UCSD-AML1 (cell line): ENCODE results near the gene ZGRF1.
A peak's percentile ranks its signal among the peaks of the same experiment; 100 is the strongest.
"Not testable (repeated sequence)": the region's sequence is repeated elsewhere in the genome, so short reads cannot be mapped to it uniquely, and the experiment has no call there.

Experiments
- DNase-seq: peaks from one replicate; lab custom pipeline; 2025; ENCODE audit not compliant: unreplicated experiment; lab: John Stamatoyannopoulos, UW

The ZGRF1 gene, protein sequence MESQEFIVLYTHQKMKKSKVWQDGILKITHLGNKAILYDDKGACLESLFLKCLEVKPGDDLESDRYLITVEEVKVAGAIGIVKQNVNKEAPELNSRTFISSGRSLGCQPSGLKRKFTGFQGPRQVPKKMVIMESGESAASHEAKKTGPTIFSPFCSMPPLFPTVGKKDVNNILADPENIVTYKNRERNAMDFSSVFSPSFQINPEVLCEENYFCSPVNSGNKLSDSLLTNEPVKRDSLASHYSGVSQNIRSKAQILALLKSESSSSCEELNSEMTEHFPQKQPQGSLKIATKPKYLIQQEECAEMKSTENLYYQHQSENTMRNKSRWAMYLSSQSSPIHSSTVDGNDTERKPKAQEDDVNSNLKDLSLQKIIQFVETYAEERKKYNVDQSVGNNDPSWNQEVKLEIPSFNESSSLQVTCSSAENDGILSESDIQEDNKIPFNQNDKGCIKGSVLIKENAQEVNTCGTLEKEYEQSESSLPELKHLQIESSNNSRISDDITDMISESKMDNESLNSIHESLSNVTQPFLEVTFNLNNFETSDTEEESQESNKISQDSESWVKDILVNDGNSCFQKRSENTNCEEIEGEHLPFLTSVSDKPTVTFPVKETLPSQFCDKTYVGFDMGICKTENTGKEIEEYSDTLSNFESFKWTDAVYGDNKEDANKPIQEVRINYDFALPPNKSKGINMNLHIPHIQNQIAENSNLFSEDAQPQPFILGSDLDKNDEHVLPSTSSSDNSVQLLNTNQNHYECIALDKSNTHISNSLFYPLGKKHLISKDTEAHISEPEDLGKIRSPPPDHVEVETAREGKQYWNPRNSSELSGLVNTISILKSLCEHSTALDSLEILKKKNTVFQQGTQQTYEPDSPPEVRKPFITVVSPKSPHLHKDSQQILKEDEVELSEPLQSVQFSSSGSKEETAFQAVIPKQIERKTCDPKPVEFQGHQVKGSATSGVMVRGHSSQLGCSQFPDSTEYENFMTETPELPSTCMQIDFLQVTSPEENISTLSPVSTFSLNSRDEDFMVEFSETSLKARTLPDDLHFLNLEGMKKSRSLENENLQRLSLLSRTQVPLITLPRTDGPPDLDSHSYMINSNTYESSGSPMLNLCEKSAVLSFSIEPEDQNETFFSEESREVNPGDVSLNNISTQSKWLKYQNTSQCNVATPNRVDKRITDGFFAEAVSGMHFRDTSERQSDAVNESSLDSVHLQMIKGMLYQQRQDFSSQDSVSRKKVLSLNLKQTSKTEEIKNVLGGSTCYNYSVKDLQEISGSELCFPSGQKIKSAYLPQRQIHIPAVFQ (N-terminal part only)

DNA sequence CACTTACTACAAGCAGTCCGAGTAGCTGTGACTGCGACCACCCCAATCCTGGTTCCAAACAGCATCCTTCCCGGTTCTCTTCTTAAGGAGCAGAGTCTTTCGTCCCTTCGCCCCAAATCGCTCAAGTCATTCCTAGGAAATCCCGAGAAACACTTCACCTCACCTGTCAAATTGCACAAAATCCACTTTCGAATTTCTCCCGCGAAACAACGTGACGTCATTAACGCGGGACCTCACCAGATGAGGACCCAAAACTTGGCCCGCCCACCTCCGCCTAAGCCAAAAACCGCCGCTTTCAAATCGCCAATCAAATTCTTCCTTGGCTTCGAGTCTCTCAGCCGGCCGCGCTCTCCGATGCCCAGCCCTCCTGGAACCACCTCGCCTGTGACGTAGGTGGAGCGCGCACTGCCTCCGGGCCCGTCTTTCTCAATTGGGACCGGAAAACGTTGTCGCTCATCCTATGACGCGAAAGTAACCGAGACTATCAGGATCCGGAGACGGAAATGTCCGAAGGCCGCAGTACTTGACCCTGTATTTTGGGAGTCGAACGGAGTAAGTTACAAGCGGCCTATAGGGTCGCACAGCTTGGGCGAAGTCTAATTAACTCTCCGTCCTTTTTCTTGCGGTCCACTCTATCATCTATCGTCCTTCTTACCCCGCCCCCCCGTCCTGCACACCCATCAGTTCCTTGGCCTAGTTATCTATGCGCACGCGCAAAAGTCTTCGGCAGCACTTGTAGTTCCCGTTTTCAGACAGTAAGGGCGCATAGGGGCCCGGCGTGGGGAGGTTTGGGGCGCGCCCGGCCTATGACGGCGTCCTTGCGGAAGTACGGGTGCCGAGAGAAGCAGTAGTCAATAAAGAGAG, at the start of gene ZGRF1, which contains the start of gene LARP7:
TSS of gene ZGRF1 (minus strand) at position 222 of the 864 bp plus-strand sequence. CDS start 3,733 bp downstream, outside the sequence.
TSS of gene LARP7 (plus strand) at position 456 of the 864 bp plus-strand sequence. CDS start 7,527 bp downstream, outside the sequence.
- peak; percentile 98 for DNase-seq

DNA sequence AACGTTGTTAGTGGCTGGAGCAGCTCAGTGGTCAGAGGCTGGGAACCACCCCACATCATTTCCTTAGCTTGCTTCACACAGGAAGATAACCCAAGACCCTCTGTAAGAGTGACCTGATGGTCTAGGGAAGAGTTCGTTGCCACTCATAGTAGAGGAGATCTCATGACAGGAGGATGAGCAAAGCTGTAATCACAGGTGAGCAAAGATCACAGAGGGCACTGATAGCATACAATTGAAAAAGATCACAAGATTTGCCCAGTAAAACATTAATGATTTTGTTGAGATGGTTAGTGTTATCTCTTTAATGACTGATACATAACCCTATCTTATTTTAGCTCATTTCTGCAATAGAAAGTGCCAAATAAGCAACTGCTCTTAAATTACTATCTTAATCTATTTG, 44.3 kb upstream of the ZGRF1 start:
- DNase-seq = no peak

DNA sequence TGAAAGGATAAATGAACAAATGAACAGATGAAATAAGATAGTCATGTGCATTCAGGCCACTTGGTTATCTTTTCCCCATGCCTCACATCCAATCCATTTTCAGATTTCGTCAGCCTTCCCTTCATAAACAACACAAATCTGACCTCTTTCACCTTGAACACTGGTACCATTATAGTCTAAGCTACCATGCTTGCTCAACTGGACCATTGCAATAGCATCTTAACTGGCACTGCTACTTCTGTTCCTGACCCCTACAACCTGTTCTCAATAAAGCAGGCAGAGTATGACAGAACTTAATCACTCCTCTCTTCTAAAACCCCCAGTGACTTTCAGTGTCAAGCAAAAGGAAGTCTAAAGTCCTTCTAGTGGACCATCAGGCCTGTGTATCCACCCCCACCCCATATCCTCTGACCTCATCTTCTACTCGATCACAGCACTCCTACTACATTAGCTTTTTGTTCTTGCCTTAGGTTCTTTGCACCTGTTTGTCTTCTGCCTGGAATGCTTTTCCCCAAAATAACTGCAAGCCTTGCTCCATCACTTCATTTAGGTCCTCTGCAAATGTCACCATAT, 40.9 kb upstream of the ZGRF1 start:
- DNase-seq = no peak

DNA sequence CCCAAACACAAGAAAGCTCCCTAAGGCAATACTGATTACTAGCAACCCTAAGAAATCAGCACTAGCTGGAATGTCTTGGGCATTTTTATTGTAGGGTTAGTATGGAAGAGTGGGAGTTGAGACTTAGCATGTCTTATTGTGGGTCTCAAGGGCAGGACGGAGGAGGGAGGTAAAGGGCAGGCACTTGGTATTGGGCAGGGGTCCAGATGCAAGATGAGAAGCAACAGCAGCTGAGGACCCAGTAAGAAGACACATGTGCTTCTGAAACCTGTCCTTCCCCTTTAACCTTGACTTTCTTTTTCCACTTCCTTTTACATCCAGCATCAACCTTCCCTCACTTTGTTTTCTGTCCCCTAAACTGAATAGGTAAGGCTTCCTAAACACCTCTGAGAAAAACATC, 37.7 kb upstream of the ZGRF1 start:
- DNase-seq = no peak

DNA sequence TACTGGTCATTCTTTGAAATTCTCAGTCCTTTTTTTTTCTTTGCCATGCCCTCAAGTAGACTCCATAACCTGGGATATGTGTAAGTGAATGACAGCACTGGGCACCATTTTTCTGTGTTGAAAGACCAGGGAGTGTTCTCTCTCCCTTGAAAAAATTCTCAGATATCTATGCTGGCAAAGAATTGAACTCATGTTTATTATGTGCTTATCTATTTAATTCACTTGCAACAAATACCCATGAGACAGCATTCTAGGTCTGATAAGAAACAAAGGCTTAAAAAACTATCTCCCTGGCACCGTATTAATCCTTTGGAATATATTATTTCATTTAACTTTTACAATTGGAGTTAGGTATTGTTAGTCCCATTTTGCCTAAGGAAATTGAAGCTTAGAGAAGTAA, 37.0 kb upstream of the ZGRF1 start:
- DNase-seq = no peak

DNA sequence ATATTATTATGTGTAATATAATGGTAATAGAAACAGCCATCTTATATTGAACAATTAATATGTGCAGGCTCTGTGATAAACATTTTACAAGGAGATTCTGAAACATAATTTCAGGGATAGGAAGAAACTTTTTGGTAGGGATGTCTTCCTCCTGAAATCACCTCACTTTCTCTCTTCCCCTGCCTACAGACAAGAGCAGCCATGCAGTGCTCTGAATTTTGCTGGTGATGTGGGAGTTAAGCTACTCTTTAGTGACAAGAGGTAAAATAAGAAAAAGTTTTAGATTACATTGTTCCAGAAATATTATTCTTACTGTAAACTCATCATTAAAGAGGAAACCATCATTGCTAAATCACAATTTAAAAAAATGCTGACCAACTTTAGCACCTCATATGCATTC, 36.4 kb upstream of the ZGRF1 start:
- DNase-seq = no peak

DNA sequence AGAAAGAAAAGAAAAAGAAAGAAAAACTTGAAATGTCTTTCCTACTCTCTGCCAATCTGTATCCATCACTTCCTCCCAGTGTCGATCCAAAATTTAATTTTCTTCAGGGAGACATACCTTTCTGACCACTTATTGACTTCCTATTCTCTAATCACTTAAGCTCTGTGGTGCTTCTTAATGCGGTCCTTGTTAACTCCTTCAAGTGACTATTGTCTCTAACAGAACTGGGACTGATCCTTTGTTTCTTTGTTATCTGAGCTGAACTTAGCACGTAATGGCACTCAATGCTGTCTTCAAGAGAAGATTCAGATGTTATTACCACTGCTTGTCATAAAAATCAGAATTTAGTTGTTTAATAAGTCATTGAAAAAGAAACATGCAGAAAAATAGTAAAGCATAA, 31.4 kb upstream of the ZGRF1 start:
- no peak for DNase-seq

DNA sequence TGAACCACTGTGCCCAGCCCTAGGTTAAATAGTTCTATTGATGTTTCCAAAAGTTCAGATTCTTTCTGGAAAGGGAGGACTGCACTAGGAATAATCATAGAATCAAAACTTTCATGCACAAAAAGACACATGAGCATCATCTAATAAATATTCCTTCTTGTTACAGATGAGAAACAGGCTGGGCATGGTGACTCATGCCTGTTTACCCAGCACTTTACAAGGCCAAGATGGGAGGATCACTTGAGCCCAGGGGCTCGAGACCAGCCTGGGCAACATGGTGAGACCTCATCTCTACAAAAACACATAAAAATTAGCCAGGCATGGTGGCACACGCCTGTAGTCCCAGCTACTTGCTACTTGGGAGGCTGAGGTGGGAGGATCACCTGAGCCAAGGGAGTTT, 27.9 kb upstream of the ZGRF1 start:
- no peak for DNase-seq

DNA sequence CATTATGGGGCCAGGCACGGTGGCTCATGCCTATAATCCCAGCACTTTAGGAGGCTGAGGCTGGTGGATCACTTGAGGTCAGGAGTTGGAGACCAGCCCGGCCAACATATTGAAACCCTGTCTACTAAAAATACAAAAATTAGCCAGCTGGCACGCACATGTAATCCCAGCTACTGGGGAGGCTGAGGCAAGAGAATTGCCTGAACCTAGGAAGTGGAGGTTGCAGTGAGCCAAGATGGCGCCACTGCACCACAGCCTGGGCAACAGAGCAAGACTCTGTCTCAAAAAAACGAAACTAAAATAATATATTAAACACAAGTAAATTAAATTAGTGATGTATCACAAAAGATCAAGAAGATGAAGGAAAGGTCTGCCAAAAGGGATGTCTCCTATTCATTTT, 19.4 kb upstream of the ZGRF1 start:
- DNase-seq = not testable (repeated sequence)

DNA sequence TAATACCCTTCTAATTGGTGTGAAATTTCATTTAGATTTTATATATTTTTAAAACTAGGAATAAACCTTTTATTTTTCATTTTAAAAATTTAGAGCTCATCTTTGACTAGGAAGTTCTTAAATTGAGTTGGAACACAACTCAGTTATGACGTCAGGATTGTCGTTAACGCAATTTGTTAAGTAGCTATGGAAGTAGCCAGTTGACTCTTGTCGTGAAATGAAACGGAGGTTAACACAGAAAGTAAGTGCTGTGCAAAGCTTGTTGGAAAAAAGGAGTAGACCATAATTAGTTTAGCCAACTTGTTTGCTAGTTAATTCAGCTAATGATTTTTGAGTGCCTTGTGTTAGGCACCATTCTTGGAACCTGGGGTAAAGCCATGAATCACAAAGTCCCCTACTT, 18.6 kb upstream of the ZGRF1 start:
- no peak for DNase-seq

DNA sequence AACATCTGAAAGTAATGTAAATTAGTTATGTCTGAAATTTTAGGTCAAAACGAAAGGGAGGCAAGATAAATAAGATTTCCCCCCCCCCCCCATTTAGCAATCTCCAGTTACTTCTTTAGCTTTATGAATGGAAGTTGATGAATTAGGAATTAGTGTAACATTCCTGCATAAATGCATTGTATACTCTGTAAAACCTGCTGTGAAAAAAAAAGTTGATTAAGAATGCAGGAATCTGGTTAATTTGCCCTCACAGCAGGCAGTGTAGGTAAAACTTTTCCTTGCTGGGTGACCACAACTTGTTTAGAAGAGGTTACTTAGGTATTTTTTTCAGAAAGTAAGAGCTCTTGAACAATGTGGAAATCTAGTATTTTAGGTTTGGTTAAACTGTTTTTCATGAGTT, 15.5 kb upstream of the ZGRF1 start:
- DNase-seq = no peak

DNA sequence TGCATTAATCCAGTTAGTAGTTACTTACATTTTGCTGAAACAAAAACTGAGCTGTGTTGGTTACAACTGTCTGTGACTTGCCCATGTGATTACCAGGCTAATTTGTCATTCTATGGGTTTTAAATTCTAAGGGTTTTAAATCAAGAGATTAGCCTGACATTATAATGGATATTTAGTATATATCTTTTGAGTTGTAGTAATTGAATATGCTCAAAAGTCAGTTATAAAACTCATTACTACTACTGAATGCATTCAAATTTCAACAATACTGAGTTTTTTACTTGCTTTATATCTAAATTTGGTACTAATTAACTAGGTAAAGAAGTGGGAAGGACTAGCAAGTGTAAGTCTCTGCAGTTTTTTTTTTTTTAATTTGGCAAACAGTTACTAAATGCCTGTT, 14.9 kb upstream of the ZGRF1 start:
- DNase-seq = no peak

DNA sequence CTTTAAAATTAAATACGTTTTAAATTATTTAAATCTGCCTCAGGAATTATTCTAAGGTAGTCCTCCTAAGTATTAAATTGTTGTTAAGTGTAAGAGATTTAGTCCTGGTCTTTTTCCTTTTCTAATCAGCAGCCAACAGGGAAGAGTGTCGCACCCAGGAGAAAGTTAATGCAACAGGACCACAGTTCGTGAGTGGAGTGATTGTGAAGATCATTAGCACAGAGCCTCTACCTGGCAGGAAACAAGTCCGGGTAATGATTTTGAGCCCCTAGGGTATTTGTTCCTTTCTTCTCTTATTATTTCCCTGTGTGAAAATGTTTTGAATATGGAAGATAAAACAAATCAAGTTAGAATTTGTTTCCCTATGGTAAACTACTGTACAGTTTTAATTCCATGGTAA, 13.6 kb upstream of the ZGRF1 start:
- DNase-seq = no peak

DNA sequence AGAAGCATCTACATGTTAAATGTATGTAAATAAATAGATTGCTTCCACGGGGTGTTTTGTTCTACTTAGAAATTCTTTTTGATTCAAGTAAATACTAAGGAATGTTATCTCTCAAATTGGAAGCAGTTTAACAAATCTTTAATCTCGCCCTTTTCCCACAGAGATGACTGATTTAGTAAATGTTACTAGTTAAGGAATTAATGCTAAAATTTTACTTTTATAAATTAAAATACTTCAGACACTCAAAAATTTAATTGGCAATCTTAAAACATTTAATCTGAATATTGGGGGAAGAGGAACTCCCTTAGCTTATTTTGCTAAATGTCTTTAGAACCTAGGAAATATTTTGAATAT, 12.3 kb upstream of the ZGRF1 start:
- no peak for DNase-seq

DNA sequence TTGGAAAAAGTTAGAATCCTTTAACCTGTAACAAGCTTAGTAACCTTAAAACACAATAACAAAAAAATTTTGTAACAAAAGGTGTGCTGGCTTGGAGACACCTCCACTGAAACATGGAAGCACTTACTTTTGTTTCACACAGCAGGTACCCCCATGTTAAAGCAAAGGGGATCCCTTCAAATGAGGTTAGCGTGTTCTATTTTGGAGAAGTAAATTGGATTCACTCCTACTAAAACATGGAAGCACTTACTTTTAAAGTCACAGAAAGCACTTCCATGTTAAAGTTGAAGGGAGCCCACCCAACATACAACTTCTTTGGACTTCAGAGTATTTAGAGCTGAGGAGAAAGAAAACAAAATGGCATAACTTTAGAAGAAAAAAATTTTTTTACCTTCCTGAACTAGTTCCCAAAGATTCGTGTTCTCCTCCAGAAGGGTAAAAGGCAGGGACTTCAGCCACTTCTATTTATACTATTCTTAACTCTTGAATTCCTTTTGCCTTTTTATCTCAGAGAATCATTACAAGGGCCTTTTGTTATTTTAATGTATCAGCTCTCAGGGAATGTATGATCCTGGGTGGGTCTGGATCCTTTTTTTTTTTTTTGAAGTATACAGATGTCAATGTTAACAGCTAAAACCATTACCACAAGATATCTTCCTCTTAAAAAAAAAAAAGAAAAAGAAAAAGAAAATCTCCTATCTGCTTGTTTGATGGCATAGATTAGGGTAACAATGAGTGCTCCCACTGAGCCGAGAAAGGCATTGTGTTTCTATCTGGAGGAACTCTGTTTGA, 11.8 kb upstream of the ZGRF1 start:
- DNase-seq = no peak

DNA sequence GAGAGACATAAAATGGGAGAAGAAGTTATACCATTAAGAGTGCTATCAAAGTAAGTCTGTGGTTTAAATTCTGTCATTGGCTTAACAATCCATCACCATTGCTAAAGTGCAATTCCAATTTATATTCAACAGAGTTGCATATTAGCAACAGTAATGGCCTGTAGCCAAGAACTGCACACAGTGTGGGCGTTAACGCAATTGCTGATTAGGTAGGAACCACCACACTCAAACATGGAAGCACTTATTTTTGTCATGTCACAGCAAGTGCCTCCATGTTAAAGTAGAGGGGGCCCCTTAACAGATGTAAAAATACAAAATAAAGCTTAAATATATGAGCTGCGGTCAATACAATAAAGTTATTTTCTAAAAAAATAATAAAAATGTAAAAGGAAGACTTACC, 11.1 kb upstream of the ZGRF1 start:
- DNase-seq = no peak

DNA sequence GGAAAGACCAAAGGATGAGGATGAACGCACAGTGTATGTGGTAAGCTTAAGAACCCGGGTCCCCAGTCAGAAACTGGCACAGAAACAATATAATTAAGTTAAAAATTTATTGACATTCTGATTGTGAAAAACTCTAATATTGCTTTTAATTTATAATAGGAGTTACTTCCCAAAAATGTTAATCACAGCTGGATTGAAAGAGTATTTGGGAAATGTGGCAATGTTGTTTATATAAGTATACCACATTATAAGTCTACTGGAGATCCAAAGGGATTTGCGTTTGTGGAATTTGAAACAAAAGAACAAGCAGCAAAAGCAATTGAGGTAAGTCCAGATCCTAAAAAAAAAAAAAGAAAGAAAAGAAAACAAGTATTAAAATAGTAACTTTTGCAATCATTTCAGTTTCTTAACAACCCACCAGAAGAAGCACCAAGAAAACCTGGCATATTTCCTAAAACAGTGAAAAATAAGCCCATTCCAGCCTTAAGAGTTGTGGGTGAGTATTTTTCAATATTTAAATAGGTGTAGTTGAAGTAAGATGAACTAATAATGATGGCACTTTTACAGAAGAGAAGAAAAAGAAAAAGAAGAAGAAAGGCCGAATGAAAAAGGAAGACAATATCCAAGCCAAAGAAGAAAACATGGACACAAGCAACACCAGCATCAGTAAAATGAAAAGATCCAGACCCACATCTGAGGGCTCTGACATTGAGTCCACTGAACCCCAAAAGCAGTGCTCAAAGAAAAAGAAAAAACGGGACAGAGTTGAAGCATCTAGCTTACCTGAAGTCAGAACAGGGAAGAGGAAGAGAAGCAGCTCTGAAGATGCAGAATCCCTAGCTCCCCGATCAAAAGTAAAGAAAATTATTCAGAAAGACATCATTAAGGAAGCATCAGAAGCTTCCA, 10.2 kb upstream of the ZGRF1 start:
- no peak for DNase-seq
